ENCODE measurements around the gene PDZRN3. TPM values are rescaled to one million over a fixed set of nuclear protein-coding genes. Genes with fewer than 3 reads are reported as not detected.

Gene PDZRN3
- total RNA-seq, 1 donor from 2014 or later: 1.3 TPM

DNA sequence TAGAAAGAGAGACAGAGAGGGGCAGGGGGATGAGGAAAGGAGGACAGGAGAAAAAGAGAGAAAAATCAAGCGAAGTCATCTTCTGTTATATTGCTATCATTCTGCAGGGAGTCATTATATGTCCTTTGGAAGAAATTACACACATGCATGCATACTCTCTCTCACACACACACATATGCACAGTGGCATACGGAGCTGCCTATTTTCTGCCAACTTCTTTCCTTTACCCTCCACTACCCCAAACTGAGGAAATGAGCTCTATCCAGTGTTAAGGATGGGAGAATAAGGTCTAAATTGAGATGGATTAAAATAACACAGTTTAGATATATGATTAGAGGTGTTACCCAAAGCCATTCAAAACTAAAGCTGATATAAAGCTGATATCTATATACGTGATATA is 48.8 kb downstream of the PDZRN3 start:
- no peaks in the 10 kb centered on the region for H3K9me3 Mint-ChIP-seq (ENCODE audit: unreplicated experiment)
- no peak for DNase-seq (ENCODE audit: low spot score)
- no peaks in the 10 kb centered on the region for H3K36me3 Mint-ChIP-seq (ENCODE audit: low read depth, unreplicated experiment)
- H3K27ac Mint-ChIP-seq (ENCODE audit: unreplicated experiment): no peak overlapping the region
- peaks cover 2% of the 10 kb centered on the region for H3K27me3 Mint-ChIP-seq (ENCODE audit: unreplicated experiment)
- H3K4me3 Mint-ChIP-seq (ENCODE audit: unreplicated experiment): no peak overlapping the region
- peaks cover 11% of the 10 kb centered on the region for H3K4me1 Mint-ChIP-seq (ENCODE audit: unreplicated experiment)
- TF ChIP-seq, protein P1, sequence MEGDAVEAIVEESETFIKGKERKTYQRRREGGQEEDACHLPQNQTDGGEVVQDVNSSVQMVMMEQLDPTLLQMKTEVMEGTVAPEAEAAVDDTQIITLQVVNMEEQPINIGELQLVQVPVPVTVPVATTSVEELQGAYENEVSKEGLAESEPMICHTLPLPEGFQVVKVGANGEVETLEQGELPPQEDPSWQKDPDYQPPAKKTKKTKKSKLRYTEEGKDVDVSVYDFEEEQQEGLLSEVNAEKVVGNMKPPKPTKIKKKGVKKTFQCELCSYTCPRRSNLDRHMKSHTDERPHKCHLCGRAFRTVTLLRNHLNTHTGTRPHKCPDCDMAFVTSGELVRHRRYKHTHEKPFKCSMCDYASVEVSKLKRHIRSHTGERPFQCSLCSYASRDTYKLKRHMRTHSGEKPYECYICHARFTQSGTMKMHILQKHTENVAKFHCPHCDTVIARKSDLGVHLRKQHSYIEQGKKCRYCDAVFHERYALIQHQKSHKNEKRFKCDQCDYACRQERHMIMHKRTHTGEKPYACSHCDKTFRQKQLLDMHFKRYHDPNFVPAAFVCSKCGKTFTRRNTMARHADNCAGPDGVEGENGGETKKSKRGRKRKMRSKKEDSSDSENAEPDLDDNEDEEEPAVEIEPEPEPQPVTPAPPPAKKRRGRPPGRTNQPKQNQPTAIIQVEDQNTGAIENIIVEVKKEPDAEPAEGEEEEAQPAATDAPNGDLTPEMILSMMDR (IDR thresholded peaks at IDR 0.05; ENCODE audit: unreplicated experiment): no peak

DNA sequence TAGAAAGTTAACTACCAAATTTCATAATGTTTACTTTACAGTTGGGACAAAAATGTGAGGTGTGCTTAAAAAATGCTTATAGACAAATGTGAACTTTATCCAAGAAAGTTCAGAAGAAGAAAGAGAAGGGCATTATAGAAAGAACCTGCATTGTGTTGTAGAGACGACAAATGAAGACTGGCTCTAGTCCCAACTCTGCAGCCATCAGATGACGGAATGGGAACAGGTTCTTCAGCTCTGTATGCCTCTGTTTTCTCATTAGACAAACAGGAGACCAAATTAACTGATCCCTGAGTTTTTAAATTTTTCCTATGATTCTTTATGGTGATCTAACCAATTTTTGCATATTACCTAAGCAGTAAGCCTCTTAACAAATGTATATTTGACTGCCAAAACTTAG is 49.2 kb downstream of the PDZRN3 start:
- no peak for DNase-seq (ENCODE audit: low spot score)
- no peaks in the 10 kb centered on the region for H3K9me3 Mint-ChIP-seq (ENCODE audit: unreplicated experiment)
- H3K4me1 Mint-ChIP-seq (ENCODE audit: unreplicated experiment): peaks cover 11% of the 10 kb centered on the region
- no peak overlapping the region for H3K27ac Mint-ChIP-seq (ENCODE audit: unreplicated experiment)
- peaks cover 2% of the 10 kb centered on the region for H3K27me3 Mint-ChIP-seq (ENCODE audit: unreplicated experiment)
- H3K36me3 Mint-ChIP-seq (ENCODE audit: low read depth, unreplicated experiment): no peaks in the 10 kb centered on the region
- TF ChIP-seq, protein P1 (IDR thresholded peaks at IDR 0.05; ENCODE audit: unreplicated experiment): no peak
- no peak overlapping the region for H3K4me3 Mint-ChIP-seq (ENCODE audit: unreplicated experiment)

DNA sequence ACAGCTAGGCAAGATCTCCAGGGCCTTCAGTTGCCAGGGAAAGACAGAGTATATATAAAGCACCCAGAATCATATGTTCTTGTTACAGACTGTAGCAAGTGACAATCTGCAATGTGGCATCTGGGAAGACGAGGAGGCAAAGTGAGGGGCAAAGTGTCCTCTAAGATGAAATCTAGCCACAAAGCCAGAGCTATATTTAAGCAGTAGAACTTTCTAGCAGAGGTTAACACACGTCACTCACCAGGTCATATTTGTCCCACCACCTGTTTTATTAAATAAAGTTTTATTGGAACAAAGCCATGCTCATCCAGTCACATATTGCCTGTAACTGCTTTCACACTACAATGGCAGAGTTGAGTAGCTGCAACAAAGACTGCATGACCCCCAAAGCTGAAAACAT is 51.5 kb downstream of the PDZRN3 start:
- Mint-ChIP-seq H3K27ac (ENCODE audit: unreplicated experiment) (no peak overlapping the region), H3K4me1 (ENCODE audit: unreplicated experiment) (peaks cover 11% of the 10 kb centered on the region), H3K9me3 (ENCODE audit: unreplicated experiment) (no peaks in the 10 kb centered on the region), H3K36me3 (ENCODE audit: low read depth, unreplicated experiment) (no peaks in the 10 kb centered on the region), H3K27me3 (ENCODE audit: unreplicated experiment) (peaks cover 2% of the 10 kb centered on the region), H3K4me3 (ENCODE audit: unreplicated experiment) (no peak overlapping the region)
- TF ChIP-seq, protein P1 (IDR thresholded peaks at IDR 0.05; ENCODE audit: unreplicated experiment): no peak
- no peak for DNase-seq (ENCODE audit: low spot score)

DNA sequence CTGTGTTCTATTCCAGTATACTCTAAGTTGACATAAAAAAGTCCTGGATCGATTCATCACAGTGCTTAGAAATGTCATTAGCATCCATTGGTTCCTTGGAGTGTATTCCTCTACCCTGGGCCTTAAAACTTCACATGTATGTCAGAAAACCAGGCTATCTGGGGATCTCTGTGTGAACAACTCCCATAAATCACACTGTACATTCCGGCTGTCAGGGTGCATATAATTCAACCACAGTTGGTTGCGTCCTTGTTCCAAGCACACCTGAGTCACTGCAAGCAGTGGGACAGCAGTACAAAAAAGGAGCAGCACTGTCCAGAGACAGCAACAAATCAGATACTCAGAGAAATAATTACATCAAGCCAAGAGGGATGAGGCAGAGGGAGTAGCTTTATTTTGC is 52.4 kb downstream of the PDZRN3 start:
- Mint-ChIP-seq H3K4me3 (ENCODE audit: unreplicated experiment) (no peak overlapping the region), H3K36me3 (ENCODE audit: low read depth, unreplicated experiment) (no peaks in the 10 kb centered on the region), H3K27ac (ENCODE audit: unreplicated experiment) (no peak overlapping the region), H3K4me1 (ENCODE audit: unreplicated experiment) (peaks cover 5% of the 10 kb centered on the region), H3K27me3 (ENCODE audit: unreplicated experiment) (peaks cover 2% of the 10 kb centered on the region), H3K9me3 (ENCODE audit: unreplicated experiment) (no peaks in the 10 kb centered on the region)
- TF ChIP-seq, protein P1 (IDR thresholded peaks at IDR 0.05; ENCODE audit: unreplicated experiment): no peak
- DNase-seq (ENCODE audit: low spot score): no peak

DNA sequence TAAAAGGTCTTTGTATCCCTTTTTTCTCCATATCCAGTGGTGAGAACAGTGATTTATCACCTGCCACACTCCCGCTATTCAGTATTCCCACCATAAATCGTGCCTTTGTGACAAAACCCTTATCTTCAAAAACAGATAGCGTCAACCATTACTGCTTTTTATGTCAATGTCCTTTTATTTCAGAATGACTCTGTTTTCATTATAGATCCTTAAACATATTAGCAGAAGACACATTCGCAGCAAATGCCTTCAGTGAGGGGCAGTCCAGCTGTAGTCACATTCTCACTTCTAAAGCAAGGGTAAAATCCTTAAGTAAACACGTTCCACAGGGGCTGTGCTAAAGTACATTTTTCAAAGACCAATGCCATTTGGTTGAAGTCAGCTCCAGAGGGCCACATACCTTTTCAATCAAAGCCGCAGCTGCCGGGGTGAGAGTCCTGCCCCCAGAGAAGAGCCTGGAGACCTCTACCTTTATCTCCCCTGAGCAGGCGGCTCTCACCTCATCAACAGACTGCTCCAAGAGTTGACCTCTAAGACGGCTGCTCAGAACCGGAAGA is 53.4 kb downstream of the PDZRN3 start:
- Mint-ChIP-seq H3K36me3 (ENCODE audit: low read depth, unreplicated experiment) (no peaks in the 10 kb centered on the region), H3K27ac (ENCODE audit: unreplicated experiment) (no peak overlapping the region), H3K9me3 (ENCODE audit: unreplicated experiment) (no peaks in the 10 kb centered on the region), H3K4me1 (ENCODE audit: unreplicated experiment) (no peaks in the 10 kb centered on the region), H3K4me3 (ENCODE audit: unreplicated experiment) (no peak overlapping the region), H3K27me3 (ENCODE audit: unreplicated experiment) (no peaks in the 10 kb centered on the region)
- TF ChIP-seq, protein P1 (IDR thresholded peaks at IDR 0.05; ENCODE audit: unreplicated experiment): no peak
- no peak for DNase-seq (ENCODE audit: low spot score)
